Hippocampal formation (tissue), 2 donors: Measurements from ENCODE around the gene NDUFA3.
A peak's percentile ranks its signal among the peaks of the same experiment; 100 is the strongest.

Experiments used
- DNase-seq, 2 donors: peaks; one replicate each; lab custom pipeline; 2025; lab: John Stamatoyannopoulos, UW

Gene NDUFA3

DNA sequence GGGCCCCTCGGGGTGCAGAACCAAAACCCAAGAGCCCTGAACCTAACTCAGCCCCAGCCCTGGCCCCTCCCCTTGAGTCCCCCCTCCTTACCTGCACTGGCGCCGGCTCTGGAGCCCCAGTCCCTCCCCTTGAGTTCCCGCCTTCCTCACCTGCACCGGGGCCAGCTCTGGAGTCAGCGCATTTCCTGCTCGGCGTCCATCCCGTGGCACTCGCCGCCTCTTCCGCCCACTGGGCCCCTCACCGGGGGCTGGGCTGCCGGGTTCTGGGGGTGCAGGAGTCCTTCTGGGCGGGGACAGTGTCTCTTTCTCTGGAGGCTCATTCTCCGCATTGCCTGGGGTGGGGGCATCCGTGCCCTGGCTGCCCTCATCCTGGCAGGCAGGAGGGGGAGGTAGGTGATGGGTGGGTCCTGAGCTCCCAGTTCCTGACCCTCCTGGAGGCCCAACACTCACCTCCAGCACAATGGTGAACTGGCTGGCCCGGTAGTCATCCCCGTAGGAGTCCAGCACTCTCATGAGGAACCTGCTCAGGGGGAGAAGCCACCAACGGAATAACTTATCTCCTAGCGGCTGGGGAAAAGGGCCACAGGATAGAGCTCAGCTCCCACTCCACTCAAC lies 5.3 kb downstream of the NDUFA3 start:
- no peak for DNase-seq

DNA sequence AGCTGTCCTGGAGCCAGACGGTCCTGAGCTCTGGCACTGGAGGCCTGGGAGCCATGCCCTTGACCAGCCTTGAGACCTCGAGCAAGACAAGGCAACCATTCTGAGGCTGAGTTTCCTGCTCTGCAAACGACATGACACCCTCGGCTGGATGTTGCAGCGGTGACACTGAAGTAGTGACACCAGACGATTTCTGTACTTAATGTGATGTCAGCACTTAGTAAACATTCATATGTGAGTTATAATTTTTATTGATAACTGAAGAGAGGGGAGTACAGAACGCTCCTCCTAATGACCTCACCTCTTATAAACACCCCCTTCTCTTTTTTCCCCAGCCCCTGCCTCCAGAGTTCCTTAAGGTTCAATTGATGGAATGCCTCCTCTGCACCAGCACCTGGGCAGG lies 5.8 kb downstream of the NDUFA3 start:
- no peak for DNase-seq

DNA sequence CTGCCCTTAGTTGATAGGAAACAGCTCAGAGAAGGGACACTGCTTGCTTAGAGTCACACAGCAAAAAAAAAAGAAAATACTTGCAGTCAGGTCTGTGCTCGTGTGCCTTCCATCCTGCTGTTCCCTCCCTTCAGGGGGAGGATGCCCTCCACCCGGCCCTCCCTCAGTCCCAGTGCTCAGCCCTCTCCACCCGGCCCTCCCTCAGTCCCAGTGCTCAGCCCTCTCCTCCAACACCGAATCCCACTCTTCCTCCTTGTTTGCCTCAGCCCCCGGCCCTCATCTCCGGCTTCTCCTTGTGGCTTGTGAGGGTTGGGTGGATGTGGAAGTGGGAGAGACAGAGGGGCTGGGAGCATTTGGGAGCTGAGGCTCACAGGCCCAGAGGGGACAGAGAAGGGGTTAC lies 7.0 kb downstream of the NDUFA3 start:
- no peak for DNase-seq

DNA sequence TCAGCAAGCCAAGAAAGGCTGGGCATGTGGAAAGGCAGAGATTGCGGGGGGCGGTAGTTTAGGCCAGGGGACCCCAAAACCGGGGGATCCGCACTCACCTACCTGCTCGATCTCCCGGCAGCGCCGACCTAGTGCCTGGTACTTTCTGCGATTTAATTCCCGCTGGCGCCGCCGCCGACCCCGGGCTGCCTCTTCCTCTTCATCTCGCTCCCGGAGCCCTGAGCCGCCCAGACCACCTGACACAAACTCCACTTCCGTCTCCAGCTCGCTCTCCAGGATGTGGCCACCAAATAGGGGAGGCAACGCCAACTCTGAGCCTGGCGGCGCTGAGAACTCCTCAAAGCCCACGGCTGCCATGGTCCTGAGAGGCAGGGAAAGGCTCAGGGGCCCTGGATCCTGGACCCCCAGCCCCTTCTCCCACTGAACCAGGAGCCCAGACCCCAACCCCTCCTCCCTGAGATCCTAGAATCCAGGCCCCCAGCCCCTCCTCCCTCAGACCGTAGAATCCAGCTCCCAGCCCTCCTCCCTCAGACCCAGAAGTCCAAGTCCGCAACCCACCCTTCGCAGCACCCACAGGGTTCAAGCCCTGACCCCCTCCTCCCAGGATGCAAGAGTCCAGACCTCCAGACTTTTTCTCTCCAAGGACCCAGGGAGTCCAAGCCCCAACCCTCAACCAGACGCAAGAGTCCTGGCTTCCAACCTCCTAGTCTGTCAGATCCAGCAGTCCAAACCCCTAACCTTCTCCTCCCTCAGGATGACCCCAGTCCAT lies 11.9 kb downstream of the NDUFA3 start:
- DNase-seq, result peak in 1 of 2 donors; percentile 20

DNA sequence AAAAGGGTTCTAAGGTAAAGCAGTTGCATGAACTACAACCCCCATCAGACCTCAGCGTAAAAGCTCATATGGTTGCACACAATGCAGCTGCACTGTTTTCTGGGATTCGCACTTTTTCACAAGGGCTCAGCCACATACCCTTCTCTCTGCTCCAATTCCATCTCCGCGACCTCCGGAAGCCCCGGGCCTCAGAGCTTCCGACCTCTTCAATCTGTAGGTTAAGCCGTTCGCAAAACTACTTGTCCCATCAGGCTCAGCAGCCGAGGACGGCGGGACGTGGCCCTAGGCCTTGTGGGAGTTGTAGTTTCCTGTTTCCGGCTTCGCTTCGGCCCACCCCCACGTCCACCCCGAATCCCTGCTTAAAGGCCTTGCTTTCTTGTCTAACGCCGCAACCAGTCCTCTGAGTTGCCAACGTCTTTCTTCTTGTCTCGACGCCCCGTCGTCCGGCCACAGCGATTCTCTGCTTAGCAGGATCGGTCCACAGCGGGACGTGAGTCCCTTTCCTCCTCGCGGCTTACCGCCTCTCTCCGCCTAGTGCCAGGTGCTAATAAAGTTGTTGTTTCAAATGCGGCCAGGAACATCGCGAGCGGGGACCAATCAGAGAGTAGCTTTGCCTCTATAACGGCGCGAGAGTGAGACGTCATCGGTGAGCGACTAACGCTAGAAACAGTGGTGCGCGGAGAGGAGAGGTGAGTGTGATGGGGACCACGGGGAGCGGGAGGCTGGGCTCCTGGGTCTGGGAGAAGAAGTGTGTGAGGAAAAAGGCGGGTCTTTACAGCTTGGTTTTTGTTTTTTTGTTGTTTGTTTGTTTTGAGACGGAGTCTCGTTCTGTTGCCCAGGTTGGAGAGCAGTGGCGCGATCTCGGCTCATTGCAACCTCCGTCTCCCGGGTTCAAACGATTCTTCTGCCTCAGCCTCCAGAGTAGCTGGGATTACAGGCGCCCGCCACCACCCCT lies 12.7 kb downstream of the NDUFA3 start, which contains the start of the genes PRPF31 and TFPT:
Gene PRPF31 (plus strand): TSS at position 646 of the 955 bp plus-strand sequence. CDS start 2,525 bp downstream, outside the sequence.
Gene TFPT (minus strand): TSS at position 549 of the 955 bp plus-strand sequence. CDS start 388 bp downstream, at position 161.
- peak; percentile 96 for DNase-seq

DNA sequence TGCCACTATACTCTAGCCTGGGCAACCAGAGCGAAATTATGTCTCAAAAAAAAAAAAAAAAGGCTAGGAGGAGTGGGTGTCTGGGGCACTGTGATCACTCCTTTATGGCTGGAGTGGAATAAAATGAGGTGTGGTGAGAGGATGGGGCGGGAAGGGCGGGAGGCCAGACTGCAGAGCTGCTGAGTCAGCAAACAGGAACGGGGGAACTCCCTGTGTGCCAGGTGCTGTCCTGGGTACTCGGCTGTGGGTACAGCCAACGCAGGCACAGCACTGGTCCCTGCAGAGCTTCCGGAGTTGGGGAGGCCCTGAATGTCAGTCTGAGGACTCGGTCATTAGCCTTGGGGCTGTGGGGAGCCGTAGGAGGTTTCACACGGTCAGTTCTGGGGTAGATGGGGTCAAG lies 18.6 kb downstream of the NDUFA3 start:
- no peak for DNase-seq

DNA sequence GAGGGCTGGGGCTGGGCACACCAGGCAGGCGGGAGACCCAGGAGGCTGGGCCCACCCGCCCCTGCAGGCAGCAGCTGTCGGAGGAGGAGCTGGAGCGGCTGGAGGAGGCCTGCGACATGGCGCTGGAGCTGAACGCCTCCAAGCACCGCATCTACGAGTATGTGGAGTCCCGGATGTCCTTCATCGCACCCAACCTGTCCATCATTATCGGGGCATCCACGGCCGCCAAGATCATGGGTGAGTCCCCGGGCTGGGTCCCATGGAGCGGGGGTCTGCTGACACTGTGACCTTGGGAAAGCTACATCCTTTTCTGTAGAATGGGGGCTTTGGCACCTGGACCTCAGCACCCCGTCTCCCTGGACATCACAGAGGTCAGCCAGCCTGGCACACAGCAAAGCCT lies 21.0 kb downstream of the NDUFA3 start:
- DNase-seq, result no peak

DNA sequence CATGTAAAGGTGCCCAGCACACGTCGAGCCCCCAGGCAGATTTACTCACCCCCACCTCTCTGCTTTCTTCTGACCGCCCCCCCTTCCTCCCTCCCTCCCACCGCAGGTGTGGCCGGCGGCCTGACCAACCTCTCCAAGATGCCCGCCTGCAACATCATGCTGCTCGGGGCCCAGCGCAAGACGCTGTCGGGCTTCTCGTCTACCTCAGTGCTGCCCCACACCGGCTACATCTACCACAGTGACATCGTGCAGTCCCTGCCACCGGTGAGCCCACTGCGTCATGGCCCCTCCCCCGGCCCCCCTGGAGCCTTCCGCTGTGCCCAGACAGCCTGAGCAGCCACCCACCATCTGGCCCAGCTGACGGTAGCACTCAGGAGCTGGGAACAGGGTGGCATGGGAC lies 21.7 kb downstream of the NDUFA3 start:
- DNase-seq, result no peak

DNA sequence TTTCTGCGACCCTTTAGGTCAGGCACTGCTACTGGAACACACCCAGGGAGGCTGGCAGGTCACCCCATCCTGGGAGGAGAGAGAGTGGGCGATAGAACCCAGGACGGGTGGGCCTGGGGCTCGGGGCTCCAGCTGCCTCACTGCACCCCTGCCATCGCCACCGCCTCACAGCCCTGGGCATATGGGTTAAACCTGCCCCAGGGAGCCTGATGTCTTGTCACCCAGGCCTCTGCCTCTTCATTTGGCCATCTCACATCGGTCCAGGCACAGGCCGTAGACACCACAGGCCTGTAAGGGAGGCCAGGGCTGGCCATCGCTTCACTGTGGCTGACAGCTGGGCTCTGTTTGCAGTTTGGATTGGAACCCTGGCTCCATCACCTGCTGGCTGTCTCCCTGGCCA lies 23.1 kb downstream of the NDUFA3 start:
- DNase-seq, result no peak

DNA sequence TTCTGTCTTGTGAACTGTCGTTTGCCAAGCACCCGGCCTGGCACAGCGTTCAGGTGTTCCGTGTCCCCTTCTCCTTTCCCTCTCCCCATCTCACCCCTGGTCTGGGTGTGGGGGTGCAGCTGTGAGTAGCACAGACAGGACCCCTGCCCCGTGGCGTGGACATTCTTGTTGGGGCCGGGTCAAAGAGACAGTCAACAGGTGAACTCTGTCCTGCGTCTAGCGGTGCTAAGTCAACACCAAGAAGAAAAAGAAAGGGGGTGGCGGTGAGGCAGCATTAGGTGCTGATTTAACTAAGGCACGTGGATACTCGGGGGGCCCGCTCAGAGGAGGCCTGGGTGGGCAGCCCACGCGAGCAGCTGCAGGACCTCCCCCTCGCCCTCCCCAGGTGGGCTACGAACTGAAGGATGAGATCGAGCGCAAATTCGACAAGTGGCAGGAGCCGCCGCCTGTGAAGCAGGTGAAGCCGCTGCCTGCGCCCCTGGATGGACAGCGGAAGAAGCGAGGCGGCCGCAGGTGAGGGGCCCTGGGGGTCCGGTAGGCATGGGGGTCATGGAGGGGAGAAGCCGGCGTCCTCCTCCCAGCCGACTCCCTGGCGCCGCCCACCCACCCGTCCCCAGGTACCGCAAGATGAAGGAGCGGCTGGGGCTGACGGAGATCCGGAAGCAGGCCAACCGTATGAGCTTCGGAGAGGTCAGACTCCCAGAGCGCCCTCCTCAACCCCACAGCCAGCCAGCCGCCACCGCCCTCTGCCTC lies 25.2 kb downstream of the NDUFA3 start:
- no peak for DNase-seq

DNA sequence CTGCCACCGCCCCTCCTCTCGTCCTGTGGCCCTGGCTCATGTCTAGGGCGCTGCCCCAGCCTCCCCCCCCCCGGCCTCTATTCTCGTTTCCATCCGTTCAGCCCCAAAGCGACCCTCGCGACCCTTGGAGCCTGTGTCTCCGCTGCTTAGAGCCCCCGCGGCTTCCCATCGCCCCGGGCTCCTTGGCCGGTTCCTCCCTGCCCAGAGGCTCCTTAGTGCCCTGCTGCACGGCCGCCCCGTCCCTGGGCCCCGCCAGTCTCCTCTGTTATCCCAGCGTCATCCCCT lies 25.7 kb downstream of the NDUFA3 start:
- no peak for DNase-seq

DNA sequence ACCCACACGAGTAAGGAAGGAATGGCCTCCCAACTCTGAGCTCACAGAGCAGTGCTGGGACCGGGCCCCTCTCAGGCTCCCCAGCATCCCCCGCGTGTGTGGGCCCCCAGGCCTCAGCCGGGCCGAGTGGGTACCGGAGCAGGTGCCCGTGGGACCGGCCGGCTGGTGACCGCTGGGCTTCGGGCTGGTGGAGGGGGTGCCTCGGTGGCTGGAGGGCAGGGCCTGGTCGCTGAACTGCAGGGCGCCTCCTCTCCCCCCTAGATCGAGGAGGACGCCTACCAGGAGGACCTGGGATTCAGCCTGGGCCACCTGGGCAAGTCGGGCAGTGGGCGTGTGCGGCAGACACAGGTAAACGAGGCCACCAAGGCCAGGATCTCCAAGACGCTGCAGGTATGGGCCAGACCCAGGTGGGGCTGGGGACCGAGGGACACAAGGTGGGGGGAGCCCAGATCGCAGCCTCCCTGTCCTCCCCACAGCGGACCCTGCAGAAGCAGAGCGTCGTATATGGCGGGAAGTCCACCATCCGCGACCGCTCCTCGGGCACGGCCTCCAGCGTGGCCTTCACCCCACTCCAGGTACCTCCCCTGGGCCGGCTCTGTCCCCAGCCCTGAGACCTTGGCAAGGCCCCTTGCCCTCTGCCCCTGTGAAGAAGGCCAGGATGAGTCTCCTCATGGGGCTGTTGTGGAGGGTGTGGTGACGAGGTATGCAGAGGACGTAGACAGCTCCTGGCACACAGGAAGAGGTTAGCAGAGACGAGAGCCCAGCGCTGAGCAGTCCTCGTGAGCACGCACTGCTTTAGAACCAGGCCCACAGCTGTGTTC lies 26.4 kb downstream of the NDUFA3 start:
- DNase-seq, result no peak

DNA sequence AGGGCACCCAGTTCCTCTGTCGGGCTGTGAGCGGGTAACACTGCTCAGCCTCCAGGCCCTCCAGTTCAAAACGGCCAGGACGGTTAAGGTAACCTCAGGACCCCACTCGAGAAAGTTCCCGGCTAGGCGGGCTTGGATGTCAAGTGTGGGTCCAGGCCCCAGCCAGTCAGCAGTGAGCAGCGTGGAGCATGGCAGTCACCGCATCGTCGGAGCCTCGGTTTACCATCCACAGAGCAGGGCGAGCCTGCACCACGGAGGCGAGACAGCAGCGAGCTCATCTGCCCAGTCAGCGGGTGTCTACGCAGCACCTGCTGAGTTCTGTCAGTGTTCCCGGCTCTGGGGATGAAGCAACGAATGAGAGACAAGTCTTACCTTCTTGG lies 27.0 kb downstream of the NDUFA3 start:
- no peak for DNase-seq

DNA sequence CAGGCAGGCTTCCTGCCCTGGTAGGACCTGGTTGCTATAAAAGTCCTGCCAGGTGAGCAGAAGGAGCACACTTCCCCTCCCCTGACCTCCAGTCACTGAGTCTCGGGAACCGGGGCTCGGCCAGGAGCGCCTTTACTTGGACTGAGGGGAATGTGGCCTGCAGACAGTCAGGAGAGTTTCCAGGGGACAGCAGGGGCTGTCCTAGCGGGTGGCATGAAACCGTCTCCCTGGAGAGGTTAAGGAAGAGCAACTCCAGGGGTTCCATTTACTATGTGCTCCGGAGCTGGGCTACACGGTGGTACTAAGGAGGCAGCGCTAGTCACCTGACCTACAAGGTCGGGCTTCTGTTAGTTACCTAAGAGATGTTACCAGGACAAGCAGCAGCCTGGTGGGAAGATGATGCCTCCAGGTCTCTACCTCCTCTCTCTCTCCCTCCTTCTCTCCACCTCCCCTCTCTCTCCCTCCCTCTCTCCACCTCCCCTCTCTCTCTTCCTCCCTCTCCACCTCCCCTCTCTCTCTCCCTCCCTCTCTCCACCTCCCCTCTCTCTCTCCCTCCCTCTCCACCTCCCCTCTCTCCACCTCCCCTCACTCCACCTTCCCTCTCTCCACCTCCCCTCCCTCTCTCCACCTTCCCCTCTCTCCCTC lies 30.8 kb downstream of the NDUFA3 start:
- no peak for DNase-seq

DNA sequence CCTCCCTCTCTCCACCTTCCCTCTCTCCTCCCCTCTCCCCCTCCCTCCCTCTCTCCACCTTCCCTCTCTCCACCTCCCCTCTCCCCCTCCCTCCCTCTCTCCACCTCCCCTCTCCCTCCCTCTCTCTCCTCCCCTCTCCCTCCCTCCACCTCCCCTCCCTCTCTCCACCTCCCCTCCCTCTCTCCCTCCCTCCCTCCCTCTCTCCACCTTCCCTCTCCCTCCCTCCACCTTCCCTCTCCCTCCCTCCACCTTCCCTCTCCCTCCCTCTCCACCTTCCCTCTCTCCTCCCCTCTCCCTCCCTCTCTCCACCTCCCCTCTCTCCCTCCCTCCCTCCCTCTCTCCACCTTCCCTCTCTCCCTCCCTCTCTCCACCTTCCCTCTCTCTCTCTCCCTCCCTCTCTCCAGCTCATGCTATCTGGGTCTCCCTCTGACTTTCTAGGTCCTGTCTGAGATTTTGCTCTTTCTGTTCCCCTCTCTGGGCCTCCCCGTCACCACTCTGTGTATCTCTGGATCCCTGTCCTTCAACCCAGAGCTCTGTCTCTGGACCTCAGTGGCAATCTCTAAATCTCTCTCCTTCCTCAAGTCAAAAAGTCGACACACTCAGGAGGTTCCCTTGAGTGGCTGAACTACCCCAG lies 31.4 kb downstream of the NDUFA3 start:
- no peak for DNase-seq

DNA sequence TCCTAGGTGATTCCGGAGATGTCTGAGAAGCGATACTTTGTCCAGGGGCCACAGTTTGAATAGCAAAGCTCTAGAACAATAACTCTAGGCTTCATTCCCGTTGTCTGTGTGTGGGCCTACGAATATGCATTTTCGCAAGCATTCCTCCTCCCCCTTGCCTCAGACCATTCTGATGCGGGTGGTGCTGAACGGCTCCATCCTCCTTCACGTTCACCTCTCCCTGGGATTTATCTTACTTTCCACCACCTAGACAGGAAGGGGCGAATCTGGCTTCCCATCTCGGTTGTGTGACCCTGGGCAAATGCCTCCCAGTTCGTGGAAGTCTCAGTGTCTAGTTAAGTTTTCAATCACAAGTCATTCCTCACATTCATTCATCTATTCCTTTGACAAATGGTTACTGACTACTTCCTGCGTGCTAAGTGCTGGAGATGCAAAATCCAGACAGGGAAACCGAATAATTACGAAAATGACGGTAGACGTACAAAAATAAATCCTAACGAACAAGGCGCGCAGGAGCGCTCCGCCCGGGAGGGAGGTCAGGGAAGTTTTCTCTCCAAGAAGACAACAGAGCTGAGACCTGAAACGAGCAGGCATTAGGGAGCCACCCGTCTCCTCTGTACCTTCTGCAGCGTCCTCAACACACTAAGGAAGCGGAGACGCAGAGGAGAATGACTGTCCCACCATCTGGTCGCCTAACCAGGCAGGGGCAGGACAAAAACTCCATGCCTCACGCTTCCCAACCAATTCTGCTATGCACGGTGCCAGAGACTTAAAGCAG lies 33.6 kb downstream of the NDUFA3 start:
- DNase-seq, result no peak

DNA sequence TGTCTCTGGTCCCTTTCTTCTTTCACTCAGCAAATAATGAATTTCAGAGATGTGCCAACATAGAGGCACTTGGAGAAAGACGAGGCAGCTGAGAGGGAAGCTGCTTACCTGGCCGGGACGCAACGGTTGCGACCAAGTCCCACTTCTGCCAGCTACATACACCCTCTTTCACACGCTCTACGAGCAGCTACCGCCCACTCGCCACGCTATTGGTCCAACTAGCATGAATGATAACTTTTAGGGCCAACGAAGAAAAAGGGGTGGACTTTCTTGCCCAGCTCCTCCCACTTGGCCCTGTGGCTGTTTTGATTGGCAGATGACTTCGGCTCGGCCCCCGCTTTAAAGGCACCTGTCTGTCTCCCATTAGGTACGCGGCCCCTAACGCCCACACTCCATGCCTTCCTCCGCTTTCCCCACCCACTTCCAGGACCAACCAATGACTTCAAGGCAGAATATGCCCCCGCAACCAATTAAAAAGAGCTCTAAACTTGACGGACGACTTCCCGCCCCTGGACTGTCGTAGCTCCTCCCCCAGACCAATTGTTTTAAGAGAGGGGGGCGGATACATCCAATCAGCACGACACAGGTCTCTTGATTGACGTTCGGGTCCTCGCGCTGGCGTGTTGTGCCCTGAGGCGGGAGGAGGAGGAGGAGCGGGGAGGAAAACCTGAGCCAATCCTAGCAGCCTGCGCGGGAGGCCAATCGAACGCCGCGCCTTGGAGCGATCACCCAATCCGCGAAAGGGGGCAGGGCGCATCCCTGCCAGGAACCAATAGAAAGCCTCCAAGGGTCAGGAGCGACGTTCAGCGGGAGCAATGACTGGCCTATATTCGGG lies 34.4 kb downstream of the NDUFA3 start:
- DNase-seq, result peak; percentile 100
